ENCODE results near the gene STS. TPM values are rescaled to one million over a fixed set of nuclear protein-coding genes. Genes with fewer than 3 reads are reported as not detected.
"Not testable (repeated sequence)": the region's sequence is repeated elsewhere in the genome, so short reads cannot be mapped to it uniquely, and the experiment has no call there.

Gene STS
- total and polyA plus RNA-seq, 3 experiments from 2014 or later: 1.7 to 2.1 (median 1.9) TPM

- Mint-ChIP-seq H3K27me3 (no peaks in the 10 kb centered on the region), H3K27ac (no peak overlapping the region)
Measured at GRCh38 chrX:7169627-7170026, 22.1 kb downstream of the STS start.

GRCh38 chrX:7170898-7171297, 23.4 kb downstream of the STS start:
- Histone ChIP-seq H3K4me1 (ENCODE audit: insufficient read depth, low read length) (no peaks in the 10 kb centered on the region), H3K36me3 (ENCODE audit: insufficient read depth, low read length) (no peaks in the 10 kb centered on the region), H3K27ac (ENCODE audit: low read depth, low read length) (no peak overlapping the region), H3K4me3 (ENCODE audit: low read length) (no peak overlapping the region), H3K9me3 (ENCODE audit: low read length) (no peaks in the 10 kb centered on the region), H3K27me3 (ENCODE audit: insufficient read depth, low read length, poor library complexity, severe bottlenecking) (no peaks in the 10 kb centered on the region)
- ChIA-PET POLR2A (no interaction called here), CTCF (interaction anchor here (0.7 to 0.9 kb wide), 4 partner anchors 10 to 40 kb away, joined by 3 read pairs; no protein-coding TSS in a partner anchor)
- Mint-ChIP-seq H3K36me3 (peaks cover 0 to 5% (median 2%) of the 10 kb centered on the region in 3 donors), H3K27me3 (no peaks in the 10 kb centered on the region), H3K27ac (no peak overlapping the region), H3K4me3 (no peak overlapping the region), H3K9me3 (peaks cover 0 to 1% (median 0%) of the 10 kb centered on the region in 5 donors), H3K4me1 (no peaks in the 10 kb centered on the region)
- peak in 4 of 5 donors; percentile 1 to 47 (median 4) for DNase-seq

More at GRCh38 chrX:7169627-7170026, 22.1 kb downstream of the STS start:
- H3K27ac ChIP-seq (ENCODE audit: low read depth, low read length): no peak overlapping the region
- DNase-seq: no peak
- no peaks in the 10 kb centered on the region for H3K4me1 Mint-ChIP-seq
- no peaks in the 10 kb centered on the region for H3K27me3 ChIP-seq (ENCODE audit: insufficient read depth, low read length, poor library complexity, severe bottlenecking)
- H3K4me3 Mint-ChIP-seq: no peak overlapping the region
- no peak overlapping the region for H3K4me3 ChIP-seq (ENCODE audit: low read length)
- no peaks in the 10 kb centered on the region for H3K4me1 ChIP-seq (ENCODE audit: insufficient read depth, low read length)
- H3K9me3 ChIP-seq (ENCODE audit: low read length): no peaks in the 10 kb centered on the region
- H3K36me3 Mint-ChIP-seq: peaks cover 0 to 4% (median 2%) of the 10 kb centered on the region in 3 donors
- H3K9me3 Mint-ChIP-seq: no peaks in the 10 kb centered on the region
- H3K36me3 ChIP-seq (ENCODE audit: insufficient read depth, low read length): no peaks in the 10 kb centered on the region
- CTCF ChIA-PET: no interaction called here
- POLR2A ChIA-PET: no interaction called here

DNA sequence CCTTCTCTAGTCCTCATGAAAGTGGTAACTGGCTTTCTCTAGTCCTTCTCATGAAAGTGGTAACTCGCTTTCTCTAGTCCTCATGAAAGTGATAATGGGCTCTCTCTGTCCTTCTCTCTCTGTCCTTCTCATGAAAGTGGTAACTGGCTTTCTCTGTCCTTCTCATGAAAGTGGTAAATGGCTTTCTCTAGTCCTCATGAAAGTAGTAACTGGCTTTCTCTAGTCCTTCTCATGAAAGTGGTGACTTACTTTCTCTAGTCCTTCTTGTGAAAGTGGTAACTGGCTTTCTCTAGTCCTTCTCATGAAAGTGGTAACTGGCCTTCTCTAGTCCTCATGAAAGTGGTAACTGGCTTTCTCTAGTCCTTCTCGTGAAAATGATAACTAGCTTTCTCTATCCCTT, 31.3 kb downstream of the STS start:
- H3K9me3 ChIP-seq (ENCODE audit: low read length); H3K9me3 Mint-ChIP-seq; H3K27ac Mint-ChIP-seq: not testable (repeated sequence)

DNA sequence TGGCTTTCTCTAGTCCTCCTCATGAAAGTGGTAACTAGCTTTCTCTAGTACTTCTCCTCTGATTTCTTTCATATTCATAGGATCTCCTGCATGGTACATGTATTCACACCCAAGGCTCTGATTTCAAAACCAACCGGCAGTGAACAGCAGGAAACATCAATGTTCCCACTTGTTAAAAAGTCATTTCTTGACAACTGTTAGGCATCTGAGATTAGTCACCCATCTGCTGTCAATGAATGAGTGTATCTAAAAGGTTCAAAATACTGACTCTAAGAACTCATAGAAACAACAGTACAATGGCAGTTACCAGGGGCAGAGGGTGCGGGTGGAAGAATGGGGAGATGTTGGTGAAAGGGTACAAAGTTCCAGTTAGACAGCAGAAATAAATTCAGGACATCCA, 31.9 kb downstream of the STS start:
- H3K4me3 Mint-ChIP-seq: no peak overlapping the region
- H3K27me3 Mint-ChIP-seq: peaks cover 0 to 1% of the 10 kb centered on the region in 2 donors
- no peaks in the 10 kb centered on the region for H3K4me1 ChIP-seq (ENCODE audit: insufficient read depth, low read length)
- no peaks in the 10 kb centered on the region for H3K9me3 ChIP-seq (ENCODE audit: low read length)
- H3K4me1 Mint-ChIP-seq: no peaks in the 10 kb centered on the region
- ChIA-PET POLR2A (no interaction called here), CTCF (no interaction called here)
- H3K36me3 Mint-ChIP-seq: peaks cover 0 to 28% (median 1%) of the 10 kb centered on the region in 3 donors
- no peak overlapping the region for H3K27ac ChIP-seq (ENCODE audit: low read depth, low read length)
- H3K4me3 ChIP-seq (ENCODE audit: low read length): no peak overlapping the region
- no peaks in the 10 kb centered on the region for H3K36me3 ChIP-seq (ENCODE audit: insufficient read depth, low read length)
- H3K27me3 ChIP-seq (ENCODE audit: insufficient read depth, low read length, poor library complexity, severe bottlenecking): no peaks in the 10 kb centered on the region
- H3K9me3 Mint-ChIP-seq: peaks cover 0 to 2% (median 0%) of the 10 kb centered on the region in 5 donors
- no peak for DNase-seq
- H3K27ac Mint-ChIP-seq: no peak overlapping the region

More for the DNA sequence above, 31.3 kb downstream of the STS start:
- H3K27me3 ChIP-seq (ENCODE audit: insufficient read depth, low read length, poor library complexity, severe bottlenecking); H3K36me3 ChIP-seq (ENCODE audit: insufficient read depth, low read length); H3K4me1 ChIP-seq (ENCODE audit: insufficient read depth, low read length); H3K27me3 Mint-ChIP-seq; H3K4me3 ChIP-seq (ENCODE audit: low read length); H3K4me1 Mint-ChIP-seq; DNase-seq; H3K4me3 Mint-ChIP-seq; POLR2A ChIA-PET; CTCF ChIA-PET; H3K27ac ChIP-seq (ENCODE audit: low read depth, low read length): not testable (repeated sequence)
- H3K36me3 Mint-ChIP-seq: peaks cover 0 to 31% (median 1%) of the 10 kb centered on the region in 3 donors

DNA sequence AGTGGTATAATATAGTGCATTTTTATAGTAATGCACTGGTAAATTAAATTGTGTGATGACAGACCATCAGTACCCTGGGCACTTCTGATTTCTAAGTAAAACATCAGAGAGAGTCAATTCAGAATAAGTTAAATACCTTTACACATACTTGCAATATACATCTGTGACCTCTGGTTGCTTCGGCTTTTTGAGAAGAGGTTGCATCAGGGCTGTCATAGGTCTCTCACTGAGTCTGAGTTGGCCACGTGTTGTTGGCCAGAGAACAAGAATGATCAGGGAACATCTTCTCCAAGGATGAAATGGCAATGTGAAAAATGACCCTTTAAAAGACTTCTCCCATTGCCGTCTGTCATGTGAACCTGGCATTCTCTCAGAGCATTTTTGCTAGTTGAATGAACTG, 37.3 kb downstream of the STS start:
- peaks cover 0 to 15% (median 5%) of the 10 kb centered on the region in 3 donors for H3K36me3 Mint-ChIP-seq
- Histone ChIP-seq H3K4me3 (ENCODE audit: low read length) (no peak overlapping the region), H3K36me3 (ENCODE audit: insufficient read depth, low read length) (no peaks in the 10 kb centered on the region), H3K27ac (ENCODE audit: low read depth, low read length) (no peak overlapping the region), H3K4me1 (ENCODE audit: insufficient read depth, low read length) (no peaks in the 10 kb centered on the region), H3K9me3 (ENCODE audit: low read length) (no peaks in the 10 kb centered on the region), H3K27me3 (ENCODE audit: insufficient read depth, low read length, poor library complexity, severe bottlenecking) (no peaks in the 10 kb centered on the region)
- CTCF ChIA-PET: no interaction called here
- no peak overlapping the region for H3K27ac Mint-ChIP-seq
- H3K27me3 Mint-ChIP-seq: no peaks in the 10 kb centered on the region
- H3K4me1 Mint-ChIP-seq: no peaks in the 10 kb centered on the region
- no peak overlapping the region for H3K4me3 Mint-ChIP-seq
- POLR2A ChIA-PET: no interaction called here
- no peaks in the 10 kb centered on the region for H3K9me3 Mint-ChIP-seq
- no peak for DNase-seq

GRCh38 chrX:7188672-7189071, 41.2 kb downstream of the STS start:
- no peaks in the 10 kb centered on the region for H3K27me3 ChIP-seq (ENCODE audit: insufficient read depth, low read length, poor library complexity, severe bottlenecking)
- H3K36me3 ChIP-seq (ENCODE audit: insufficient read depth, low read length): no peaks in the 10 kb centered on the region
- no peak for DNase-seq
- no peaks in the 10 kb centered on the region for H3K9me3 ChIP-seq (ENCODE audit: low read length)
- no peak overlapping the region for H3K4me3 Mint-ChIP-seq
- ChIA-PET CTCF (no interaction called here), POLR2A (no interaction called here)
- peaks cover 0 to 5% (median 2%) of the 10 kb centered on the region in 3 donors for H3K36me3 Mint-ChIP-seq
- no peak overlapping the region for H3K27ac ChIP-seq (ENCODE audit: low read depth, low read length)
- no peaks in the 10 kb centered on the region for H3K4me1 Mint-ChIP-seq
- H3K27ac Mint-ChIP-seq: no peak overlapping the region
- no peaks in the 10 kb centered on the region for H3K4me1 ChIP-seq (ENCODE audit: insufficient read depth, low read length)
- H3K27me3 Mint-ChIP-seq: no peaks in the 10 kb centered on the region
- H3K9me3 Mint-ChIP-seq: no peaks in the 10 kb centered on the region
- no peak overlapping the region for H3K4me3 ChIP-seq (ENCODE audit: low read length)

DNA sequence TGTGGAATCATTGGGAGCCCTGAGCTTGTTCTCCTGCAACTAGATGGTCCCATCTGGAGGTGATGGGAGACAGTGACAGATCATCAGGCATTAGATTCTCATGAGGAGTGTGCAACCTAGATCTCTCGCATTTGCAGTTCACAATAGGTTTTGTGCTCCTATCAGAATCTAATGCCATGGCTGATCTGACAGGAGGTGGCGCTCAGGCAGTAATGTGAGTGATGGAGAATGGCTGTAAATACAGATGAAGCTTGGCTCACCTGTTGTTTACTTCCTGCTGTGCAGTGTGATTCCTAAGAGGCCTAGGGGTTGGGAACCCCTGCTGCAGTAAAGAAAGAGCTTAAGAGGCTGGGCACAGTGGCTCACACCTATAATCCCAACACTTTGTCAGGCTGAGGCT, 42.6 kb downstream of the STS start:
- no peaks in the 10 kb centered on the region for H3K9me3 Mint-ChIP-seq
- ChIA-PET CTCF (no interaction called here), POLR2A (no interaction called here)
- Histone ChIP-seq H3K9me3 (ENCODE audit: low read length) (no peaks in the 10 kb centered on the region), H3K27me3 (ENCODE audit: insufficient read depth, low read length, poor library complexity, severe bottlenecking) (no peaks in the 10 kb centered on the region), H3K36me3 (ENCODE audit: insufficient read depth, low read length) (no peaks in the 10 kb centered on the region), H3K27ac (ENCODE audit: low read depth, low read length) (no peak overlapping the region), H3K4me3 (ENCODE audit: low read length) (no peak overlapping the region), H3K4me1 (ENCODE audit: insufficient read depth, low read length) (no peaks in the 10 kb centered on the region)
- H3K27me3 Mint-ChIP-seq: no peaks in the 10 kb centered on the region
- H3K36me3 Mint-ChIP-seq: peaks cover 0 to 5% (median 2%) of the 10 kb centered on the region in 3 donors
- DNase-seq: no peak
- H3K27ac Mint-ChIP-seq: no peak overlapping the region
- H3K4me3 Mint-ChIP-seq: no peak overlapping the region
- no peaks in the 10 kb centered on the region for H3K4me1 Mint-ChIP-seq

GRCh38 chrX:7191681-7192110, 44.2 kb downstream of the STS start:
- H3K4me3 ChIP-seq (ENCODE audit: low read length): no peak overlapping the region
- no peaks in the 10 kb centered on the region for H3K27me3 ChIP-seq (ENCODE audit: insufficient read depth, low read length, poor library complexity, severe bottlenecking)
- no peak for DNase-seq
- Mint-ChIP-seq H3K9me3 (no peaks in the 10 kb centered on the region), H3K36me3 (peaks cover 0 to 5% (median 2%) of the 10 kb centered on the region in 3 donors), H3K27me3 (no peaks in the 10 kb centered on the region), H3K4me3 (no peak overlapping the region), H3K4me1 (no peaks in the 10 kb centered on the region), H3K27ac (no peak overlapping the region)
- H3K9me3 ChIP-seq (ENCODE audit: low read length): no peaks in the 10 kb centered on the region
- H3K27ac ChIP-seq (ENCODE audit: low read depth, low read length): no peak overlapping the region
- ChIA-PET POLR2A (no interaction called here), CTCF (no interaction called here)
- H3K4me1 ChIP-seq (ENCODE audit: insufficient read depth, low read length): no peaks in the 10 kb centered on the region
- H3K36me3 ChIP-seq (ENCODE audit: insufficient read depth, low read length): no peaks in the 10 kb centered on the region

DNA sequence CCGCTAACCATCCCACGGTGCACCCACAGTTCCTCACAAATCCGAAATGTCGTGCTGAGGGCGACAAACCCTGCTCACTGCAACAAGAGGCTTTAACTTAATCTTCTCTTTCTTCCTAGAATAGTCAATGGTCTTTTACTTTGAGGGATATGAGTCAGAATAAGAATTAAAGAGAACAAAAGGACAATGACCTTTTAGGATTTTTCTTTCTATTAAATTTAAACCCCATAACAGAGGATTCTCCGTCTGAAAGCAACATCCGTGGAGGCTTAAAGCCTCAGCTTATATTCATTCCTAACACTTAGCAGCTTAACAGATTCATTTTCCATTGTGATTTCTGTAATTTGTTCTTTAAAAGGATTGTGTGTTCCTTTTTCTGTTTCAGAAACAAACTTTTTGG, 45.4 kb downstream of the STS start:
- H3K4me3 Mint-ChIP-seq: no peak overlapping the region
- CTCF ChIA-PET: no interaction called here
- Histone ChIP-seq H3K4me1 (ENCODE audit: insufficient read depth, low read length) (no peaks in the 10 kb centered on the region), H3K9me3 (ENCODE audit: low read length) (no peaks in the 10 kb centered on the region), H3K27ac (ENCODE audit: low read depth, low read length) (no peak overlapping the region), H3K27me3 (ENCODE audit: insufficient read depth, low read length, poor library complexity, severe bottlenecking) (no peaks in the 10 kb centered on the region), H3K4me3 (ENCODE audit: low read length) (no peak overlapping the region), H3K36me3 (ENCODE audit: insufficient read depth, low read length) (no peaks in the 10 kb centered on the region)
- DNase-seq: no peak
- no peaks in the 10 kb centered on the region for H3K4me1 Mint-ChIP-seq
- POLR2A ChIA-PET: no interaction called here
- H3K9me3 Mint-ChIP-seq: no peaks in the 10 kb centered on the region
- H3K27ac Mint-ChIP-seq: no peak overlapping the region
- H3K36me3 Mint-ChIP-seq: peaks cover 0 to 7% (median 2%) of the 10 kb centered on the region in 3 donors
- H3K27me3 Mint-ChIP-seq: no peaks in the 10 kb centered on the region
